HCT116 (cell line): ENCODE results near the gene MTA1. TPM values are rescaled to one million over a fixed set of nuclear protein-coding genes. Genes with fewer than 3 reads are reported as not detected.

Experiments
- ATAC-seq: fragments of 200-7000 bp; cut with Tn5 transposase; 2 replicates; pipeline ENCODE4 v1.9.1; 2020; ENCODE audit warnings: mild to moderate bottlenecking, moderate library complexity
- BruUV-seq: library from RNA; stranded (reverse); fragments of 400-500 nt; replicated peaks from 2 replicates; lab custom pipeline; 2021; lab: Mats Ljungman, UMichigan
- CTCF ChIA-PET: fragments of 300-600 bp; sonication (Branson Sonifier 250); formaldehyde crosslinking; loops from one replicate; lab custom pipeline; 2021; ENCODE audit warnings: antibody characterized with exemption; lab: Charles Lee
- POLR2A ChIA-PET: fragments of 300-600, 350-600 bp; sonication (Branson Sonifier 250); formaldehyde crosslinking; loops from one replicate; lab custom pipeline; 2021; ENCODE audit warnings: antibody characterized with exemption; lab: Charles Lee
- RAD21 ChIA-PET, 2 experiments: fragments of 300-600 bp; sonication (Branson Sonifier 250); formaldehyde crosslinking; loops; one replicate each; lab custom pipeline; 2023; ENCODE audit warnings: low total read pairs in 2 of 2; ENCODE audit not compliant: uncharacterized antibody in 2 of 2, unreplicated experiment in 2 of 2, low non-redundant PET in 1 of 2; lab: Charles Lee
- DNase-seq: peaks from one replicate; pipeline ENCODE4 v3.0.0-alpha.2; 2010; ENCODE audit warnings: low read depth, low spot score
- H2AFZ ChIP-seq: fragments of 200-600 bp; shearing (Covaris generic), sonication (generic); 2 replicates; pipeline ENCODE4 v1.6.1; 2017; ENCODE audit warnings: low read depth, mixed run types, mixed read lengths, antibody characterized with exemption, low read length; ENCODE audit not compliant: poor library complexity, severe bottlenecking
- H3K27ac ChIP-seq: 2 replicates; pipeline ENCODE4 v1.5.1; 2012; ENCODE audit warnings: low read depth, low read length
- H3K27me3 ChIP-seq: fragments of 200-600 bp; sonication (generic); 2 replicates; pipeline ENCODE4 v1.6.1; 2016; ENCODE audit warnings: mixed run types, low read length, mixed read lengths; ENCODE audit not compliant: insufficient read depth
- H3K36me3 ChIP-seq, 2 experiments: fragments of 200-500 bp in 1 of 2; fragments of 200-600 bp in 1 of 2; sonication (Bioruptor generic) in 1 of 2; sonication (generic) in 1 of 2; 2 replicates each; pipeline versions ENCODE4 v1.5.1 to v1.6.1; 2014 to 2016; ENCODE audit warnings: low read length in 2 of 2, inconsistent platforms in 1 of 2, mixed read lengths in 1 of 2, mixed run types in 1 of 2; ENCODE audit not compliant: insufficient read depth in 2 of 2, control insufficient read depth in 1 of 2
- H3K4me1 ChIP-seq, 2 experiments: fragments of 200-600 bp in 1 of 2; sonication (generic) in 1 of 2; 2 replicates each; pipeline versions ENCODE4 v1.5.1 to v1.6.1; 2012 to 2017; ENCODE audit warnings: low read length in 2 of 2, inconsistent platforms in 1 of 2, mild to moderate bottlenecking in 1 of 2, mixed read lengths in 1 of 2, mixed run types in 1 of 2, moderate library complexity in 1 of 2; ENCODE audit not compliant: insufficient read depth in 2 of 2, control insufficient read depth in 1 of 2
- H3K4me2 ChIP-seq: fragments of 200-600 bp; sonication (generic); 2 replicates; pipeline ENCODE4 v1.6.1; 2017; ENCODE audit warnings: mixed run types, low read length, mixed read lengths
- H3K4me3 ChIP-seq, 2 experiments: fragments of 200-600 bp in 1 of 2; sonication (generic) in 1 of 2; replicated peaks in 1 of 2; 2 replicates each; pipeline ENCODE4 v1.5.1; 2011 to 2016; ENCODE audit warnings: low read length in 2 of 2, control low read depth in 1 of 2, low read depth in 1 of 2, mild to moderate bottlenecking in 1 of 2, mixed read lengths in 1 of 2, mixed run types in 1 of 2
- H3K79me2 ChIP-seq: fragments of 200-600 bp; sonication (generic); 2 replicates; pipeline ENCODE4 v1.6.1; 2017; ENCODE audit warnings: mild to moderate bottlenecking, mixed run types, low read length, moderate library complexity, mixed read lengths; ENCODE audit not compliant: insufficient read depth
- H3K9ac ChIP-seq: fragments of 200-600 bp; sonication (generic); 2 replicates; pipeline ENCODE4 v1.6.1; 2016; ENCODE audit warnings: low read length, mixed read lengths
- H3K9me2 ChIP-seq: fragments of 200-600 bp; sonication (generic), shearing (Covaris generic); 2 replicates; pipeline ENCODE4 v1.6.1; 2017; ENCODE audit warnings: mixed run types, mild to moderate bottlenecking, moderate library complexity; ENCODE audit not compliant: insufficient read depth
- H3K9me3 ChIP-seq, 2 experiments: fragments of 200-500 bp in 1 of 2; fragments of 200-600 bp in 1 of 2; sonication (Bioruptor generic) in 1 of 2; sonication (generic) in 1 of 2; 2 replicates each; pipeline ENCODE4 v1.6.1; 2014 to 2017; ENCODE audit warnings: low read length in 2 of 2, mixed read lengths in 2 of 2, inconsistent platforms in 1 of 2, low read depth in 1 of 2, mild to moderate bottlenecking in 1 of 2, mixed run types in 1 of 2, moderate library complexity in 1 of 2; ENCODE audit not compliant: control insufficient read depth in 1 of 2, insufficient read depth in 1 of 2
- H4K20me1 ChIP-seq: fragments of 200-600 bp; sonication (generic), shearing (Covaris generic); 2 replicates; pipeline ENCODE4 v1.6.1; 2017; ENCODE audit warnings: mixed run types, mild to moderate bottlenecking, moderate library complexity; ENCODE audit not compliant: insufficient read depth
- EGR1 ChIP-seq: IDR thresholded peaks from 2 replicates; pipeline ENCODE4 v1.6.1; 2012; ENCODE audit warnings: low read depth
- ELF1 ChIP-seq: IDR thresholded peaks from 2 replicates; pipeline ENCODE4 v1.6.1; 2012; ENCODE audit warnings: low read depth, borderline replicate concordance
- EZH2 ChIP-seq: fragments of 200-600 bp; sonication (generic); IDR thresholded peaks from 2 replicates; pipeline ENCODE4 v1.6.1; 2017; ENCODE audit warnings: antibody characterized with exemption, mixed run types
- EZH2phosphoT487 ChIP-seq: fragments of 200-600 bp; IDR thresholded peaks from 2 replicates; pipeline ENCODE4 v1.6.1; 2018; ENCODE audit warnings: antibody characterized with exemption, borderline replicate concordance
- FOSL1 ChIP-seq: IDR thresholded peaks from 2 replicates; pipeline ENCODE4 v1.6.1; 2012; ENCODE audit warnings: low read depth
- POLR2A ChIP-seq: IDR thresholded peaks from 2 replicates; pipeline ENCODE4 v1.7.0; 2011; ENCODE audit warnings: borderline replicate concordance; ENCODE audit not compliant: insufficient read depth, insufficient read length; ENCODE audit errors: extremely low read depth
- REST ChIP-seq: IDR thresholded peaks from 2 replicates; pipeline ENCODE4 v1.6.1; 2012; ENCODE audit warnings: low read depth
- intact Hi-C: fragments of 100-400 bp; cut with micrococcal nuclease; formaldehyde crosslinking; loops from 2 replicates; pipeline ENCODE4 v1.10.0; 2022
- total RNA-seq: library from RNA; stranded (reverse); gene quantifications from one replicate; pipeline ENCODE4 v1.2.1, GENCODE V29; 2021; ENCODE audit not compliant: unreplicated experiment

Gene MTA1
- total RNA-seq, 1 experiment from 2014 or later, result 229 TPM

- ChIA-PET POLR2A (no interaction called here), CTCF (no interaction called here), RAD21 (no interaction called here)
- no peak overlapping the region for H3K4me2 ChIP-seq
- H3K27me3 ChIP-seq, result no peaks in the 10 kb centered on the region
- intact Hi-C loops, result no loop called here
- H3K36me3 ChIP-seq, result 0 out of 4 replicates have a peak, but pooled peaks cover 0 to 3% of the 10 kb centered on the region in 2 experiments
- no TSS peak for BruUV-seq
- TF ChIP-seq ELF1, result no peak
- TF ChIP-seq EGR1, result no peak
- TF ChIP-seq FOSL1, result no peak
- no peak for TF ChIP-seq REST
- TF ChIP-seq POLR2A, result no peak
- TF ChIP-seq EZH2, result no peak
- TF ChIP-seq EZH2phosphoT487, result no peak
- H4K20me1 ChIP-seq, result no peaks in the 10 kb centered on the region; the same call in 1 of the 2 replicates
- H3K4me3 ChIP-seq, result no peak overlapping the region
- no peak overlapping the region; the same call in 1 of the 2 replicates for H3K27ac ChIP-seq
- no peak overlapping the region for H2AFZ ChIP-seq
- H3K9me2 ChIP-seq, result no peaks in the 10 kb centered on the region
- H3K4me1 ChIP-seq, result peaks cover 4 to 9% of the 10 kb centered on the region in 2 experiments; a peak in 3 of 4 replicates
- H3K9me3 ChIP-seq, result no peaks in the 10 kb centered on the region
- ATAC-seq, result no peak
- peaks cover 13% of the 10 kb centered on the region for H3K79me2 ChIP-seq
- H3K9ac ChIP-seq, result no peak overlapping the region
- no peak for DNase-seq
Measured at GRCh38 chr14:105495990-105496830, 76.6 kb downstream of the MTA1 start.
